ENCODE results near the gene NOL3.

Gene NOL3

DNA sequence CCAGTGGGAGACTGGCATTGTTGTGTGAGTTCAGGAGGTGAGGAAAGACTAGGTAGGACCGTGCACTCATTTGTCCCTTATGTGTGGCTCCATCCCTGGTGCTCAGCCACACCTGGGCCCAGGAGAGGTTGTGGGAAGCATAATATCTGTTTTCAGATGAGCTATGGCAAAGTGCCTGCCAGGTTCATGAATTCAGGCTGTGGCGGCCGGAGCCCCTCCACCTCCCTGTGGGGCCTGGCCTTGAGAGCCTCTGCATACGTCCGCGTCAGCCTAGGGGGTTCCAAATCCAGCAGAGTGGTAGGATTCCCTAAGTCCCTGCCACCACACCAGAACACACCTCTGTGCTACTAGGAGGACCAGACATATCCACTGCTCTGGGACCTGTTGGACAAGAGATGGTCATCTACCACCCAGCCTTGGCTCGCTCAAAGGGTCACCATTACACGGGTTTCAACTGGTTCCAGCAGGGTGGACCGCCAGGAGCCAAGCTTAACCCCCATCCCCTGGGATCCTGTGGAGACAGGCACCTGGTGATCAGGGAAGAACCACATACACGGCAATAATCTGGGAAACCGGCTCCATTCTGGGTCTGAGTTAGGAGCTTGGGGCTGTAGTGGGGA, 21.6 kb upstream of the NOL3 start:
- DNase-seq (ENCODE audit: low read depth), result no peak
- TF ChIP-seq, protein P1, sequence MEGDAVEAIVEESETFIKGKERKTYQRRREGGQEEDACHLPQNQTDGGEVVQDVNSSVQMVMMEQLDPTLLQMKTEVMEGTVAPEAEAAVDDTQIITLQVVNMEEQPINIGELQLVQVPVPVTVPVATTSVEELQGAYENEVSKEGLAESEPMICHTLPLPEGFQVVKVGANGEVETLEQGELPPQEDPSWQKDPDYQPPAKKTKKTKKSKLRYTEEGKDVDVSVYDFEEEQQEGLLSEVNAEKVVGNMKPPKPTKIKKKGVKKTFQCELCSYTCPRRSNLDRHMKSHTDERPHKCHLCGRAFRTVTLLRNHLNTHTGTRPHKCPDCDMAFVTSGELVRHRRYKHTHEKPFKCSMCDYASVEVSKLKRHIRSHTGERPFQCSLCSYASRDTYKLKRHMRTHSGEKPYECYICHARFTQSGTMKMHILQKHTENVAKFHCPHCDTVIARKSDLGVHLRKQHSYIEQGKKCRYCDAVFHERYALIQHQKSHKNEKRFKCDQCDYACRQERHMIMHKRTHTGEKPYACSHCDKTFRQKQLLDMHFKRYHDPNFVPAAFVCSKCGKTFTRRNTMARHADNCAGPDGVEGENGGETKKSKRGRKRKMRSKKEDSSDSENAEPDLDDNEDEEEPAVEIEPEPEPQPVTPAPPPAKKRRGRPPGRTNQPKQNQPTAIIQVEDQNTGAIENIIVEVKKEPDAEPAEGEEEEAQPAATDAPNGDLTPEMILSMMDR (conservative IDR thresholded peaks at IDR 0.05; ENCODE audit: low read length), result no peak
- H3K4me3 ChIP-seq (ENCODE audit: low read length), result no peak overlapping the region

DNA sequence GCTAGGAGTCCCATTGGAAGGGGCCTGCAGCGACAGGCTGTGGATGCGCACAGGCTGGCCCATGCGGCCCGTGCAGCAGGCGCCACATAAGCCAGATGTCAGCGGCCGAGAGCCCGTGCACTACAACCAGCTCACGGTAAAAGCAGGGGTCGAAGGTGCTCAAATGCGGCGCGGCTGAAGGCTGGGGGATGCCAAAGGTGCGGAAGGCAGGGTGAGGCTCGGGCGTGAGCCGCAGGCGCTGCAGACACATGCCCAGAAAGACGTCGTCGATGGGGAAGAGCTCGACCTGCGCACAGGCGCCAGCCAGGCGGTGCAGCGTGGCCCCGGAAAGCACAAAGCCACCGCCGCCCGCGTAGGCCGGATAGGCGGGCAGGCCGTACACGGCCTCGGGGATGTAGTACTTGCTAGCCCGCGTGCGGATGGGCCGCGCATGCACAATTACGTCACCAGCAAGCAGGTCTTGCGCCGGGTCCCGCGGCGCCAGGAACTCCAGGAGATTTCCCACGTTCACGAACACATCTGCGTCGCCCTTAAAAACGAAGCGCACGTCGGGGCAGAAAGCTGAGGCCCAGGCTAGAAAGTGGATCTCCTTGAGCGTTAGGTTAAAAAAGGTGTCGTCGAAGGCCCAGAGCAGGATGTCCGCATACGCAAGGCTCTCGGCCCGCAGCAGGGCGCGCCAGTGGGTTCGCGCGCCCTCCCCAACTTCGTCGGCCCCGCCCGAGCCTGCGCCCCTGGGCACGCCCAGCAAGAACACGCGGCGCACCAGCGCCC, 20.9 kb upstream of the NOL3 start:
- H3K4me3 ChIP-seq (ENCODE audit: low read length), result no peak overlapping the region
- TF ChIP-seq, protein P1 (conservative IDR thresholded peaks at IDR 0.05; ENCODE audit: low read length), result no peak
- DNase-seq (ENCODE audit: low read depth), result no peak

DNA sequence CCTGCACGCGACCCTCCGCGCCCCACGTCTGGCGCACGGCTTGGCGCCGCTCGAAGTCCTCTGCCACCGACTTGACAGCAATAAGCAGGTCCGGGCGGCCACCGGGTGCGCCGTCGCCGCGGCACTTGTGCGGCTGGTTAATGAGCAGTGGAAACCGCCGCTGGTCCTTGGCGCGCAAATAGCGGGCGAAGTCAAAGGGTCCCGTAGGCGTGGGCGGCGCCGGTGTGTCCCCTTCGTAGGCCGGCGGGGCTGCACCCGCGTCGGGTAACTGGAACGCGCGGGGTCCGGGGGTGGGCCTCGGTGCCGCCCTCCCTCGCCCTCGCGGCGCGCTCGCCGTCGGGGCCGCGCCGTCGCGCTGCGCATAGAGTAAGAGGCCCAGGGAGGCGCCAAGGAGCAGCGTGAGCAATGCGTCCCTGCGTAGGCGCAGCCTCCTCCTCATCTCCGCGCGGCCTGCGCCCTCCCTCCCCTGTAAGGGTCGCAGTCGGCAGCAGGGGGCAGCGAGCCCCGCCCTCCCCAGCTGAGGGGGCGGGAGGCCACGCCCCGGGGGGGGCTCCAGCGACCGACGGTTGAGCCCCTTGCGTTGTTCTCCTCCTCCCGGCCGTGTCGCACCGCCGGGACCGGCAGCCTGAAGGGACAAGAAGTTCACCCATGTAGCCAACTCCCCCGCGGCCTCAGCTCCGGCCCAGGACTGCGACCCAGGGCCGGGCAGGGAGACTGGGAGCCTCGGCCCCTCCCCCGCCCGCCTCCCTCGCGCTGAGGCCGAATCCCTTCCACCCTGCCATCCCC, 20.1 kb upstream of the NOL3 start:
- peak overlapping the region; percentile 69 for H3K4me3 ChIP-seq (ENCODE audit: low read length)
- peak; percentile 67 for DNase-seq (ENCODE audit: low read depth)
- TF ChIP-seq, protein P1 (conservative IDR thresholded peaks at IDR 0.05; ENCODE audit: low read length), result 0 out of 2 replicates have a peak, but pooled peaks have one; percentile 8

DNA sequence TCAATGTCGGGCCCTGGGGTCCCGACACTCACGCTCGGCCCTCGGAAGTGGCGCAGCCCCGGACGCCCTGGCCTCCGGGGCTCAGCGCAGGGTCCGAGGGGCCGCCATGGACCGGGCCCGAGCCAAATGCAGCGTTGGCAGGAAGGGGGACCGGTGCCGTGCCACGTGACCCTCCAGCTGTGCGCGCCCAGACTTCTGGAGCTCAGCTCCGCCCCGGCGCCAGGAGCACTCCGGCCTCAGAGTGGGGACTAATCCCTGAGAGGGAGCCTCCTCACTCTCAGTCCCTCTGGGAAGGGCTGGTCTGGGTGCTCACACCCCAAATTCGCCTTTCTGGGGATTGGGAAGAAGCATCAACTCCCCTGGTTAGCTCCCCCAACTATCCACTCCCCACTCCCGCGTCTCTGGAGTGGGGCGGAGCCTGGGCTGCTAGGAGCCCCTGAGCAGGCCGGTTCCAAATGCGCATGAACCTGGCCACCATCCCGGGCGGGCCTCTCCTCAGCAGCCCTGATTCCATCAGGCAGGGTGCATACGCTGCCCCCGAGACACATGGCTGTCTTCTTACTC, 19.4 kb upstream of the NOL3 start, which contains the start of gene B3GNT9:
Gene B3GNT9 (minus strand): TSS at position 166 of the 564 bp plus-strand sequence. CDS start 513 bp downstream, outside the sequence.
- DNase-seq (ENCODE audit: low read depth), result peak; percentile 74
- TF ChIP-seq, protein P1 (conservative IDR thresholded peaks at IDR 0.05; ENCODE audit: low read length), result no peak
- H3K4me3 ChIP-seq (ENCODE audit: low read length), result peak within 1 kb of the TSS; percentile 69

DNA sequence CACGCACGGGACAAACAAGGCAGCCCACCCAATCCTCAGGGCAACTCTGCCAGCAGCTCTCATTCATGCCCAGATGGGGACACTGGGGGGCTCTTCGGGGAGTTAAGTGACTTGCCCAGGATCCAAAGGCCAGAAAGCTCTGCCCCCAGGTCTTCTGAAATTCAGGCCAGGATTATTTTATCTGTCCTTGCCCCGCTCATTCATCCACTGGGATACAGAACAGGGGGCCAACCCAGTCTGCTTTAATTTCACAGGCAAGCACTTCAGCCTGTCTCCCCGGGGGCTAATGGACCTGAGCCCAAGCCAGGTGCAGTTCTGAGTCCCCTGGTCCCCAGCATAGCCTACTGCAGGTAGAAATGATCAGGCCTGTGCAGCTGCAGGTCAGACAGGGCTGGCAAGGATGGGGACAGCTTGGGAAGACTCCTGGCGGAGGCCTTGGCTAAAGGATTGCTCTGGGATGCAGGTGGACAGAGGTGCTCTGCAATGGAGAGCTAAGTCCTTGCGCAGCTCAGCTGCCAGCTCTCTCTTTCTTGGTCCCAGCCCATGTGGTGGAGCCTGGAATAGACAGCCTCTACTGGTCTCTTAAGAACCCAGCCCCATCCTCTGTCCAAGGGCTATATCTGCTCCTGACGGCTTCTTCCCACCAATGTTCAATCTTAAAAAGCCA, 18.8 kb upstream of the NOL3 start:
- TF ChIP-seq, protein P1 (conservative IDR thresholded peaks at IDR 0.05; ENCODE audit: low read length), result no peak
- DNase-seq (ENCODE audit: low read depth), result no peak
- H3K4me3 ChIP-seq (ENCODE audit: low read length), result peak overlapping the region; percentile 69

DNA sequence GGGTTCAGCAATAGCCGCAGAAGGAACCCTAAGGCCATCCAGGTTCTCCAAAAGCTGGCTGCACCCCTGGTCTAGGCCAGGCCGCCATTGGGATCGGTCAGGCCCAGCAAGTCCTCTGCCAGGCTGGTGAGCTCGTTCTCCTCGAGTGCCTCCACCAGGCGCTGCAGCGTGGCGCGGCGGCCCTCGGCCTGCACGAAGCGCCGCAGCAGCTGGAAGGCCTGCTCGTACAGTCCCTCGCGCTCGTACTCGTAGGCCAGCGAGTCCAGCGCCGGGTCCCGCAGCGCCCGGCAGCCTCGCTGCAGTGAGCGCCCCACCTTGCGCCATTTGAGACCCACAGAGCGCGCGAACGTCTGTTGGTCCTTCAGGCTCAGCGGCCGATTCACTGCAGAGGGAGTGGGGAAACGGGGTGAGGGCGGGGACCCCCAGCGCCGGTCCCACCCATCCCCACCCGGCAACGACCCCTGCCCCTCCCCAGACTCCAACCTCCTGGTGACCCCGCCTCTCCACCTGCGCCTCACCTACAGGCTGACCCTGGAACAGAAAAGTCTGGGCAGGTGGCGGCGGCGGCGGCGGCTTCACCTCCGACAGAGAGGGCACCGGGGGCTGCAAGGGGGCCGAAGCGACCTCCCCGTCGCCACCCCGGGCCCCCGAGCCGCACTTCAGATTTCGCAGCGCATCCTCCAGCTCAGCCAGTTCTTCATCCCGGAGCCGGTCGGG, 15.6 kb upstream of the NOL3 start:
- TF ChIP-seq, protein P1 (conservative IDR thresholded peaks at IDR 0.05; ENCODE audit: low read length), result no peak
- peak overlapping the region; percentile 35 for H3K4me3 ChIP-seq (ENCODE audit: low read length)
- DNase-seq (ENCODE audit: low read depth), result no peak
